Mesendoderm (in vitro differentiated cells): ENCODE results near the gene PARP8.

ENCODE experiments used
- DNase-seq: peaks from one replicate; pipeline ENCODE4 v3.0.0; 2013
- H2AK5ac ChIP-seq: 2 replicates; pipeline ENCODE4 v1.6.1; 2013; ENCODE audit warnings: low read length, inconsistent platforms
- H2BK120ac ChIP-seq: 2 replicates; pipeline ENCODE4 v1.6.1; 2013; ENCODE audit warnings: low read depth, mild to moderate bottlenecking, low read length, moderate library complexity, mixed read lengths
- H2BK15ac ChIP-seq: replicated peaks from 2 replicates; pipeline ENCODE4 v1.6.1; 2013; ENCODE audit warnings: low read depth, mild to moderate bottlenecking, moderate library complexity
- H2BK5ac ChIP-seq: 2 replicates; pipeline ENCODE4 v1.6.1; 2013; ENCODE audit warnings: low read length, inconsistent platforms
- H3K18ac ChIP-seq: 2 replicates; pipeline ENCODE4 v1.6.1; 2013; ENCODE audit warnings: mild to moderate bottlenecking, low read length, mixed read lengths
- H3K23ac ChIP-seq: one replicate; pipeline ENCODE4 v1.6.1; 2013; ENCODE audit warnings: low read length
- H3K27ac ChIP-seq: 2 replicates; pipeline ENCODE4 v1.5.1; 2013; ENCODE audit warnings: low read depth, mild to moderate bottlenecking, inconsistent platforms, low read length, moderate library complexity
- H3K27me3 ChIP-seq: 2 replicates; pipeline ENCODE4 v1.6.1; 2013; ENCODE audit warnings: low read length, control low read depth, mild to moderate bottlenecking, inconsistent platforms; ENCODE audit not compliant: insufficient read depth, poor library complexity
- H3K36me3 ChIP-seq: 2 replicates; pipeline ENCODE4 v1.6.1; 2013; ENCODE audit warnings: low read length, inconsistent platforms; ENCODE audit not compliant: control insufficient read depth, insufficient read depth
- H3K4ac ChIP-seq: one replicate; pipeline ENCODE4 v1.6.1; 2013; ENCODE audit warnings: low read depth, mild to moderate bottlenecking, low read length, moderate library complexity
- H3K4me1 ChIP-seq: 2 replicates; pipeline ENCODE4 v1.6.1; 2013; ENCODE audit warnings: low read depth, low read length, inconsistent platforms; ENCODE audit not compliant: control insufficient read depth
- H3K4me2 ChIP-seq: 2 replicates; pipeline ENCODE4 v1.6.1; 2013; ENCODE audit warnings: low read length
- H3K4me3 ChIP-seq: 2 replicates; pipeline ENCODE4 v1.5.1; 2013; ENCODE audit warnings: mild to moderate bottlenecking, low read length
- H3K56ac ChIP-seq: one replicate; pipeline ENCODE4 v1.6.1; 2013; ENCODE audit warnings: low read length
- H3K79me1 ChIP-seq: 2 replicates; pipeline ENCODE4 v1.6.1; 2013; ENCODE audit warnings: low read length, inconsistent platforms
- H3K79me2 ChIP-seq: 2 replicates; pipeline ENCODE4 v1.6.1; 2013; ENCODE audit warnings: mild to moderate bottlenecking, low read length; ENCODE audit not compliant: control insufficient read depth, insufficient read depth
- H3K9ac ChIP-seq: 2 replicates; pipeline ENCODE4 v1.6.1; 2013; ENCODE audit warnings: low read length, inconsistent platforms
- H4K5ac ChIP-seq: one replicate; pipeline ENCODE4 v1.6.1; 2013; ENCODE audit warnings: low read length
- H4K8ac ChIP-seq: one replicate; pipeline ENCODE4 v1.6.1; 2013; ENCODE audit warnings: low read depth, mild to moderate bottlenecking, control low read depth, low read length, moderate library complexity
- WGBS: extraction: QIAGEN DNeasy Blood & Tissue Kit; methylation state at CpG from one replicate; pipeline ENCODE4 v1.1.7; 2013; ENCODE audit warnings: low lambda C conversion rate, missing lambda C conversion rate; ENCODE audit not compliant: insufficient coverage; ENCODE audit errors: extremely low coverage; 5-methylcytosine and 5-hydroxymethylcytosine counted together

Gene PARP8

GRCh38 chr5:50722223-50722622 is 55.8 kb downstream of the PARP8 start:
- Histone ChIP-seq H3K18ac (no peak overlapping the region), H2BK5ac (no peak overlapping the region), H3K4me2 (no peak overlapping the region), H3K9ac (no peak overlapping the region), H2BK15ac (no peak overlapping the region), H4K8ac (no peak overlapping the region), H3K79me1 (peaks cover 6% of the 10 kb centered on the region), H2AK5ac (no peak overlapping the region), H3K27ac (no peak overlapping the region), H3K36me3 (no peaks in the 10 kb centered on the region), H3K56ac (no peak overlapping the region), H3K23ac (no peak overlapping the region), H3K4me1 (no peaks in the 10 kb centered on the region), H4K5ac (no peak overlapping the region), H3K4me3 (no peak overlapping the region), H2BK120ac (no peak overlapping the region), H3K4ac (no peak overlapping the region), H3K79me2 (peaks cover 21% of the 10 kb centered on the region), H3K27me3 (no peaks in the 10 kb centered on the region)
- DNase-seq: no peak
- WGBS: no CpG with 5 or more reads among the region's 4 CpGs

GRCh38 chr5:50724262-50724661 is 57.8 kb downstream of the PARP8 start:
- H3K79me1 ChIP-seq: peaks cover 6% of the 10 kb centered on the region
- H2BK15ac ChIP-seq: no peak overlapping the region
- H2AK5ac ChIP-seq: no peak overlapping the region

GRCh38 chr5:50725800-50726474 is 59.5 kb downstream of the PARP8 start:
- H2BK5ac ChIP-seq: no peak overlapping the region
- DNase-seq: no peak
- H4K8ac ChIP-seq: no peak overlapping the region
- H3K79me2 ChIP-seq: peaks cover 20% of the 10 kb centered on the region
- WGBS: no CpG with 5 or more reads among the region's 7 CpGs
- no peak overlapping the region for H3K9ac ChIP-seq
- no peak overlapping the region for H3K27ac ChIP-seq
- no peak overlapping the region for H3K23ac ChIP-seq
- H3K18ac ChIP-seq: no peak overlapping the region
- H3K4ac ChIP-seq: no peak overlapping the region
- no peaks in the 10 kb centered on the region for H3K27me3 ChIP-seq
- no peak overlapping the region for H2BK15ac ChIP-seq
- no peak overlapping the region for H3K56ac ChIP-seq
- no peak overlapping the region for H2AK5ac ChIP-seq
- H3K4me1 ChIP-seq: no peaks in the 10 kb centered on the region
- H4K5ac ChIP-seq: no peak overlapping the region
- no peak overlapping the region for H3K4me2 ChIP-seq
- no peak overlapping the region for H2BK120ac ChIP-seq
- H3K36me3 ChIP-seq: no peaks in the 10 kb centered on the region
- peaks cover 6% of the 10 kb centered on the region for H3K79me1 ChIP-seq
- H3K4me3 ChIP-seq: no peak overlapping the region

More at GRCh38 chr5:50724262-50724661, 57.8 kb downstream of the PARP8 start:
- H2BK120ac ChIP-seq: no peak overlapping the region
- H3K56ac ChIP-seq: no peak overlapping the region
- H3K23ac ChIP-seq: no peak overlapping the region
- no peaks in the 10 kb centered on the region for H3K4me1 ChIP-seq
- no peak overlapping the region for H4K8ac ChIP-seq
- no peak overlapping the region for H3K4me2 ChIP-seq
- peaks cover 20% of the 10 kb centered on the region for H3K79me2 ChIP-seq
- no peak for DNase-seq
- H3K4ac ChIP-seq: no peak overlapping the region
- no peaks in the 10 kb centered on the region for H3K27me3 ChIP-seq
- no peak overlapping the region for H4K5ac ChIP-seq
- H2BK5ac ChIP-seq: no peak overlapping the region
- H3K4me3 ChIP-seq: no peak overlapping the region
- H3K27ac ChIP-seq: no peak overlapping the region
- no peak overlapping the region for H3K18ac ChIP-seq
- H3K9ac ChIP-seq: no peak overlapping the region
- no peaks in the 10 kb centered on the region for H3K36me3 ChIP-seq

- H2BK120ac ChIP-seq: no peak overlapping the region
- no peak overlapping the region for H3K18ac ChIP-seq
- H3K4me3 ChIP-seq: no peak overlapping the region
- H4K5ac ChIP-seq: no peak overlapping the region
- no peak overlapping the region for H2BK15ac ChIP-seq
- no CpG with 5 or more reads among the region's 3 CpGs for WGBS
- no peak overlapping the region for H3K27ac ChIP-seq
- no peak overlapping the region for H4K8ac ChIP-seq
- H3K36me3 ChIP-seq: no peaks in the 10 kb centered on the region
- H3K79me1 ChIP-seq: peaks cover 6% of the 10 kb centered on the region
- no peak overlapping the region for H3K9ac ChIP-seq
- H3K4me1 ChIP-seq: no peaks in the 10 kb centered on the region
- no peak overlapping the region for H2AK5ac ChIP-seq
- no peak overlapping the region for H2BK5ac ChIP-seq
- no peak for DNase-seq
- no peak overlapping the region for H3K23ac ChIP-seq
- peaks cover 17% of the 10 kb centered on the region for H3K79me2 ChIP-seq
- no peak overlapping the region for H3K56ac ChIP-seq
- no peak overlapping the region for H3K4me2 ChIP-seq
- H3K4ac ChIP-seq: no peak overlapping the region
- no peaks in the 10 kb centered on the region for H3K27me3 ChIP-seq
Observed at GRCh38 chr5:50726475-50727148, 60.2 kb downstream of the PARP8 start.

GRCh38 chr5:50727149-50727496 is 60.7 kb downstream of the PARP8 start:
- Histone ChIP-seq H3K23ac (no peak overlapping the region), H3K4me2 (no peak overlapping the region), H3K79me2 (peaks cover 17% of the 10 kb centered on the region), H4K8ac (no peak overlapping the region), H3K4ac (no peak overlapping the region), H3K4me3 (no peak overlapping the region), H3K27me3 (no peaks in the 10 kb centered on the region), H3K36me3 (no peaks in the 10 kb centered on the region), H4K5ac (no peak overlapping the region), H3K4me1 (no peaks in the 10 kb centered on the region), H3K18ac (no peak overlapping the region), H2BK5ac (no peak overlapping the region), H3K56ac (no peak overlapping the region), H2BK15ac (no peak overlapping the region), H3K9ac (no peak overlapping the region), H3K79me1 (peaks cover 6% of the 10 kb centered on the region), H2BK120ac (no peak overlapping the region), H2AK5ac (no peak overlapping the region), H3K27ac (no peak overlapping the region)
- no peak for DNase-seq
- WGBS: no CpG with 5 or more reads among the region's 5 CpGs

- no peak overlapping the region for H3K23ac ChIP-seq
- H3K4me3 ChIP-seq: no peak overlapping the region
- H3K56ac ChIP-seq: no peak overlapping the region
- no peak overlapping the region for H3K4me2 ChIP-seq
- H3K18ac ChIP-seq: no peak overlapping the region
- no peak overlapping the region for H3K4ac ChIP-seq
- no peak overlapping the region for H2AK5ac ChIP-seq
- no peak overlapping the region for H3K9ac ChIP-seq
- H4K8ac ChIP-seq: no peak overlapping the region
- no peaks in the 10 kb centered on the region for H3K4me1 ChIP-seq
- H2BK5ac ChIP-seq: no peak overlapping the region
- H3K36me3 ChIP-seq: no peaks in the 10 kb centered on the region
- no peak overlapping the region for H2BK120ac ChIP-seq
- no peak overlapping the region for H2BK15ac ChIP-seq
- no peak for DNase-seq
- peaks cover 6% of the 10 kb centered on the region for H3K79me1 ChIP-seq
- H4K5ac ChIP-seq: no peak overlapping the region
- no peaks in the 10 kb centered on the region for H3K27me3 ChIP-seq
- no peak overlapping the region for H3K27ac ChIP-seq
- no CpG with 5 or more reads among the region's 2 CpGs for WGBS
- H3K79me2 ChIP-seq: peaks cover 15% of the 10 kb centered on the region
Observed at GRCh38 chr5:50727845-50728244, 61.4 kb downstream of the PARP8 start.
